Renal cortical epithelial cell (primary cell): ENCODE results near the gene FHOD3. TPM values are rescaled to one million over a fixed set of nuclear protein-coding genes. Genes with fewer than 3 reads are reported as not detected.

Source experiments
- DNase-seq: peaks from one replicate; pipeline ENCODE4 v3.0.0-alpha.2; 2011; ENCODE audit warnings: low read depth
- total RNA-seq: library from RNA; depleted of rRNA; stranded (reverse); fragments of >200 nt; gene quantifications from 2 replicates; pipeline ENCODE4 v1.2.3, GENCODE V29; 2014

The FHOD3 gene
- total RNA-seq, 1 donor from 2014 or later, result 117 TPM

DNA sequence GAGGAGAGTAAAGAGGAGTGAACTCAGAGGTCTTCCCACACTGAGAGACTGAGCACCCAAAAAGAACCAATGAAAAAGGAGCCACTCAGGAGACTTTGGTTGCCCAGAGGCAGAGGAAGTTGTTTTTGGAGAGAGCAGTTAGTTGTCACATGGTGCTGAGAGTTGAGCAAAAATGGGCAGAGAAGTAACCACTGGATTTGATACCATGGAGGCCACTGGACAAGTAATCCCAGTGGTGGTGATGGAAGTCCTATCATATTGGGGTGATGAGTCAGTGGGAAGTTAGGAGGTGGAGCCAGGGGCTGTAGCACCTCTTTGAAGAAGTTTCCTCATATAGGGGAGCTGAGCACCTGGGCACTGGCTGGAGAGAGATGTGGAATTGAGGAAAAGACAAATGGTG lies 295.5 kb downstream of the FHOD3 start:
- no peak for DNase-seq

GRCh38 chr18:36593641-36594040 lies 296.1 kb downstream of the FHOD3 start:
- no peak for DNase-seq

- DNase-seq, result no peak
Measured at GRCh38 chr18:36594621-36595020, 297.1 kb downstream of the FHOD3 start.

- no peak for DNase-seq
Measured at GRCh38 chr18:36595046-36595817, 297.7 kb downstream of the FHOD3 start.

- DNase-seq, result no peak
Measured at GRCh38 chr18:36595818-36596215, 298.3 kb downstream of the FHOD3 start.

- DNase-seq, result no peak
Measured at GRCh38 chr18:36597636-36598035, 300.1 kb downstream of the FHOD3 start.

GRCh38 chr18:36600548-36600947 lies 303.0 kb downstream of the FHOD3 start:
- DNase-seq, result no peak

DNA sequence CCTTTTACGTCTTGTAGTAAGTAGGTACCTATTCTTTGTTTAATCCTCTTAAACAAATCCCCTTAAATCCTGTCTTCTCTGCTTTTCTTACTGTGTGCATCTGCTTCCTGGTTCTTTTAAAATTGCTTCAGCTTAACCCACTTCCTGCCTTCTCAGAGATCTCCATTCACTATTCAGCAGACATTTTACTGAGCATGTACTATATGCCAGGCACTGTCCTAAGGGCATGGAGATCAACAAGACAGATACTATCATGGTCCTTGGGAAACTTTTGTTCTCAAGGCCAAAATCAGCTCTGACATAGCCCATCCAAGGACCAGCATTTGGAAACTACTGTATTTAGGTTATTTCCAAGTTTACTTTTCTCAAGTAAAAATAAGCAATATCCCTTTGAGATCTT lies 303.8 kb downstream of the FHOD3 start:
- DNase-seq, result no peak

DNA sequence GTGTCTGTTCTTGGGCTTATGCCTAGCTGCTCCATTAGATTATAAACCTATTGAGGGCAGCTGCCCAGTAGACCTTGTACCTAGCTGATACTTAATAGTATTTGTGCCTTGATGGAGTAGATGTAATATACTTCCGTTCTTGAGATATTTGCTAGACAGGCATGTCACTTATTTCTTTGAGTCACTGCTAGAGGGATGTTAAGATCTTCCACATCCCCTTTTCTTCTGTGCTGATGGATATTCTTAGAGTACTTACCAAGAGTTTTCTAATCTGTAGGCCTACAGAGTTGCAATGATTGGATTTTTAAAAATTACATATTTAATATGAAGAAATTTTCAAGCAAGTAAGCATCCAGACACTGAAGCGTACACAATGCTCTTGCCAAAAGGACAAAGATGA lies 304.6 kb downstream of the FHOD3 start:
- no peak for DNase-seq

GRCh38 chr18:36602620-36603019 lies 305.1 kb downstream of the FHOD3 start:
- DNase-seq, result no peak

DNA sequence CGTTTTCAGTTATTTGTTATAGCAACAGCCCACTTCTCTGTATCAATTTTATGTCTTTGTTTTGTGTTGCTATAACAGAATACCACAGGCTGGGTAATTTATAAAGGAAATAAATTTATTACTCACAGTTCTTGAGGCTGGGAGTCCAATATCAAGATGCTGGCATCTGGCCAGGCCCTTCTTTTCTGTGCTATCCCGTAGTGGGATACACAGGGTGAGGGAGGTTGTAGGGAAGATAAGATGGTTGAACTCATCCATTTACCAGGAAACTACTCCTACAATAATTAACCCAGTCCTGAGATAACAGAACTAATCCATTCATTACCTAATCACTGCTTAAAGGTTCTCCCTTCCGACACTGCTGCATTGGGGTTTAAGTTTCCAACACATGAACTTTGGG lies 310.6 kb downstream of the FHOD3 start:
- DNase-seq, result peak; percentile 16

- DNase-seq, result no peak
Measured at GRCh38 chr18:36610258-36610657, 312.7 kb downstream of the FHOD3 start.

DNA sequence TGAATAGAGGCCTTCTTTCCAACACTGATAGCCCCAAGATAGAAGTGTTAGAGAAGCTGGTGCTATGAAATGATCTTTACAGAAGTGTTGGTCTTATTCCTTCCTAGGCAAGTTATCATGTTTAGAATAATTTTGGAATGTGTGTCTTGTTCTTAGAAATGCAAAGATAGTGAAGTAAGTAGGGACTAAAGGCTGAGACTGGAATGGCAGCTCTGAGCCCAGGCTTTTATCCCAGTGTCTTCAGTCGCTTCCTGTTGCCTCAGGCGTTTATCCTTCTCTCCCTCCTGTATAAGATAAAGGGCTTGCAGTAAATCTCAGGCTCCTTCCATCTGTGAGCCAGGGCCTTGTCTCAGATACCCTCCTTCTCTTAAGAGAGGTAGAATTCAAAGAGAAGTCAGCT lies 313.1 kb downstream of the FHOD3 start:
- DNase-seq, result no peak

GRCh38 chr18:36613069-36613468 lies 315.6 kb downstream of the FHOD3 start:
- no peak for DNase-seq

DNA sequence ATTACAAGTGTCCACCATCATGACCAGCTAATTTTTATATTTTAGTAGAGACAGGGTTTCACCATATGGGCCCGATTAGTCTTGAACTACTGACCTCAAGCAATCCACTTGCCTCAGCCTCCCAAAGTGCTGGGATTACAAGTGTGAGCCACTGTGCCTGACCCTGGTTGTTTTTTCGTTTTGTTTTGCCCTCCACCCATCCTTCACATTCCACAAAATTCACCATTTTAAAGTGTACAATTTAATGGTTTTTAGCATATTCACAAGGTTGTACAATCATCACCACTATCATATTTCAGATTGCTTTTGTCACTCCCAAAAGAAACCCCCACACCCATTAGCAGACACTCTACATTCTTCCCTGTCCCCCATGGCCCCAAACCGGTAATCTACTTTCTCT lies 316.3 kb downstream of the FHOD3 start:
- no peak for DNase-seq

DNA sequence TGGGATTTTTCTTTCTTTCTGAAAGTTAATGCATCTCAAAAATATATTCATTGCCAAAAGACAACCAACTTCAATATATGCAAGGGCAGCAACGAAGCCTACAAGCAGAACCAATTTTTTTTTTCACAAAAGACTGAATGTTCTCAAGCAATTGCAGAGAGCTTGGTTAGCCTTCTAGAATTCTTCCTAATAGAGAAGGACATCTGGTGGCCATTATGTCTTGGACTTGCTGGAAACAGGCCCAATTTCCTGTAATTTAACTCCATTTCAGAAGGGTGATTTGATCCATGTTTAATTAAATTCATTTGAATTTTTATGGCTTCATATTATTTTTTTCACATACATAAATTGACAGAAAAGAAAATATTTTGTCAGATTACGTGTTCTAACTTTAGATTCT lies 323.3 kb downstream of the FHOD3 start:
- no peak for DNase-seq

- no peak for DNase-seq
Measured at GRCh38 chr18:36622610-36623009, 325.1 kb downstream of the FHOD3 start.

DNA sequence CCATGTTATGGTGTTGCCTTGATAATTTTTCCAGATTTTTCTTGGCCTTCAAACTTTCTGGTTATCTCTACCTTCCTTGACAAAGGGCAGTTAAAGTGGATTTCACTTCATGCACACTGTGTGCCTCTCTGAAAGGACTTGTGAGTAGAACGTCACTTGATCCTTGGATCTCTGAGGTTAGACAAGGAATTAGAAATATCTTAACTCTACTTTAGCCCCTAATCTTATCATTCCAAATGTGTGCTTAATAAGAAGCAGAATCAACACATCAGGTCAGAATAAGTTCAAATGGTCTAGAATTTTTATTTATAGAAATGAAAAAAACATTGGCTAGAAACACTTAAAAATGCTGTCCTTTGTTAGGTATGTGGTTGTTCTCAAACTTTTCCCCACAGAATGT lies 325.6 kb downstream of the FHOD3 start:
- DNase-seq, result no peak

- no peak for DNase-seq
Measured at GRCh38 chr18:36623681-36624190, 326.2 kb downstream of the FHOD3 start.

DNA sequence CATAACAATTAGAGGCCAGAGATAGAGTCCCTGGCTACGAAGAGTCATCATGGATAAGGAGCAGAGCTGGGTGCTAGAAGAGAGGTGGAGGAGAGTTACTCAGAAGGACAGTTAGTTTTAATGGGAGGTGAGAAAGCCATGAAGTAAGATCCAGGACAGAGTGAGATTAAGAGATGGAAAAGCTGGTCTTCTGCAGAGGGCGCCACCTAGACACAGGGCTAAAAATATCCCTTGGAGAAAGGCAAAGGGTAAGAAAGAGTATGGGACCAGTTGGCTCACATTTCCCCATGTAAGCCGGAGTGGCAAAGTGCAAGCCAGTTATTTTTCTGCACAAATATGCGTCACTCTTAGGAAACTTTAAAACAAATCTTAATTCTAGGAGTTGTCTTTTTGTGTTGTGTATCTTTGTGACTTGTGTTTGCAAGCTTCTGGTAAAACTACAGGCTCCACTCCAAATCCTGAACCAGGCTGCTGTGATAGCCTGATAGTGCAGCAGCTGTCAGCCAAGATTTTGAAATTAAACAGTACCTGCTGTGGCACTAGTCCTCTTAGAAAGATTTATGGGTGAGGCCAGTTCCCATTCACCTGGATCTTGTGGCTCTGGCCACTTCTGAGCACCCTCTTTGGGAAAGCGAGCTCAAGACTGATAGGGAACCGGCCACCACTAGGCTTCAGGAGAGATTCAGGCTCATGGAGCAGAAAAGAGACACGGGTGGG lies 327.1 kb downstream of the FHOD3 start:
- DNase-seq, result no peak

- DNase-seq, result no peak
Measured at GRCh38 chr18:36625386-36625785, 327.9 kb downstream of the FHOD3 start.

DNA sequence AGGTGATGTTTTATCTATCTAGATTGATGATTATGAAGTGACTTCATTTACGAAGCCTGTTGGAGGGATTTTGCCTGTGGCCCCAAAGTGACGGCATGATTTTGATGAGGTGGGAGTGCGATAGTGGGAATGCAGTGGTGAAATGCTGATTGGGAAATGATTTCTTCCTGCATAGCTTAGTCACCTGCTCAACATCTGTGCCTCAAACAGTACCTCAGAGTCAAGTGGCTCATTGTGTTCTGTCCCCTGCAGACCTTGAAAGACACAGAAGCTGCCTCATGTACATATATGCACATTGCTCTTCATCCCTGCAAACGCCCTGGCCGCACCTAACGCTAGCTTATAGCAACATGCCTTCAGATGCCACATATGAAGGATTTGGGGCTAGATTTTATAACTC lies 330.1 kb downstream of the FHOD3 start:
- DNase-seq, result no peak

DNA sequence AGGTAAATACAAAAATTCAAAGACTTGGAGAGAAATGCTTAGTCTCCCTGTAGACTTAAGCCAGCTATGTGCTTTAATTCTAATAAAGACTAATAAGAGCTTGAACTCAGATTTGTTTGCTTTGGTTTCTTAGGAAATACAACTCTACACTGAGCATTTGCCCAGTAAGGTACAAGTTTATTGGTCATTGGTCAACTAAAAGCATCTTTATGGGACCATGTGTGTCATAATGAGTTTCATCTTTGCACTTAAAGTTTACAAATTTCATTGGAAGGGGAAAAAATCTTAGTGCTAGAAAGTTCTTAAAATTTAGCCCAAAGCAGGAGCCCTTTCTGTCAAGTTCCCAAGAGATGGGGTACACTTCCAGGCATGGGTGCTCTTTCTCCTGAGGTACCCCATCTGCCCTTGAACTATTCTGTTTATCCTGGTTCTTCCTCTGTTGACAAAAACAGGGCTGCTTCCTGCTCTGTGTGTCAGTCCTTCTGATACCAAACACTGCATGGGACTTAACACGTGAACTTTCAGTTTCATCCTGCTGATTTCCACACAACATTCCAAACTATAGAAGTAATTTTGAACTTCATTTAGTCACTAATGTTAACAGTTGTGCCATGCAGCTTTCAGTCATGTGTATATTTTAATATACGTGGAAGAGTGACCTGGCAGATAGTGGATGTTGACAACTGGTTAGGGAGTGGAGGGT lies 331.1 kb downstream of the FHOD3 start:
- DNase-seq, result peak; percentile 32
